WTC11 (cell line): Measurements from ENCODE around the gene ZNF683. TPM values are rescaled to one million over a fixed set of nuclear protein-coding genes. Genes with fewer than 3 reads are reported as not detected.
A peak's percentile ranks its signal among the peaks of the same experiment; 100 is the strongest.

Experiments
- ATAC-seq: fragments of 200-7000 bp; cut with Tn5 transposase; 2 replicates; pipeline ENCODE4 v1.10.0; 2021; ENCODE audit warnings: mild to moderate bottlenecking, moderate library complexity
- CTCF ChIA-PET: fragments of 300-600 bp; sonication (Branson Sonifier 250); formaldehyde crosslinking; loops from one replicate; lab custom pipeline; 2021; ENCODE audit warnings: antibody characterized with exemption; lab: Charles Lee
- POLR2A ChIA-PET: fragments of 350-600 bp; sonication (Branson Sonifier 250); formaldehyde crosslinking; loops from one replicate; lab custom pipeline; 2021; ENCODE audit warnings: antibody characterized with exemption; lab: Charles Lee
- DNase-seq: peaks from one replicate; pipeline ENCODE4 v3.0.0; 2021; ENCODE audit warnings: low spot score
- H3K27ac Mint-ChIP-seq: 2 replicates; pipeline ENCODE4 v1.8.0; 2021; ENCODE audit warnings: mixed read lengths
- H3K27me3 Mint-ChIP-seq: 2 replicates; pipeline ENCODE4 v1.8.0; 2021; ENCODE audit warnings: low read depth, mild to moderate bottlenecking, moderate library complexity, mixed read lengths
- H3K36me3 Mint-ChIP-seq: 2 replicates; pipeline ENCODE4 v1.8.0; 2021; ENCODE audit warnings: mixed read lengths
- H3K4me1 Mint-ChIP-seq: 2 replicates; pipeline ENCODE4 v1.8.0; 2022; ENCODE audit warnings: mixed read lengths
- H3K4me3 Mint-ChIP-seq: 2 replicates; pipeline ENCODE4 v1.8.0; 2021; ENCODE audit warnings: mild to moderate bottlenecking, moderate library complexity, mixed read lengths
- H3K9me3 Mint-ChIP-seq: 2 replicates; pipeline ENCODE4 v1.8.0; 2021; ENCODE audit warnings: mixed read lengths
- ARID4B ChIP-seq: sonication (generic); formaldehyde crosslinking; IDR thresholded peaks from 2 replicates; pipeline ENCODE4 v1.8.0; 2023; ENCODE audit warnings: missing genetic modification reagents, mild to moderate bottlenecking, borderline replicate concordance
- ATF2 ChIP-seq: sonication (generic); formaldehyde crosslinking; IDR thresholded peaks from 2 replicates; pipeline ENCODE4 v1.8.1; 2022; ENCODE audit warnings: low read depth, missing genetic modification reagents, borderline replicate concordance
- CTCF ChIP-seq: fragments of 200-600 bp; IDR thresholded peaks from 2 replicates; pipeline ENCODE4 v1.8.0; 2022; ENCODE audit warnings: antibody characterized with exemption
- E2F1 ChIP-seq: sonication (generic); formaldehyde crosslinking; IDR thresholded peaks from 2 replicates; pipeline ENCODE4 v1.8.0; 2022; ENCODE audit warnings: mild to moderate bottlenecking, missing genetic modification reagents
- ETV6 ChIP-seq: sonication (generic); formaldehyde crosslinking; IDR thresholded peaks from 2 replicates; pipeline ENCODE4 v1.8.1; 2022; ENCODE audit warnings: mild to moderate bottlenecking, missing genetic modification reagents
- FOXP1 ChIP-seq: sonication (generic); formaldehyde crosslinking; IDR thresholded peaks from 2 replicates; pipeline ENCODE4 v1.8.0; 2022; ENCODE audit warnings: missing genetic modification reagents, mild to moderate bottlenecking, moderate library complexity, borderline replicate concordance
- MAX ChIP-seq: sonication (generic); formaldehyde crosslinking; IDR thresholded peaks from 2 replicates; pipeline ENCODE4 v1.8.0; 2022; ENCODE audit warnings: mild to moderate bottlenecking, missing genetic modification reagents
- PRRX2 ChIP-seq: fragments of 250-450 bp; sonication (Bioruptor Pico); IDR thresholded peaks from 2 replicates; pipeline ENCODE4 v1.8.0; 2021; ENCODE audit warnings: mild to moderate bottlenecking
- SP1 ChIP-seq: sonication (generic); formaldehyde crosslinking; conservative IDR thresholded peaks from 2 replicates; pipeline ENCODE4 v1.8.1; 2022; ENCODE audit warnings: missing genetic modification reagents
- ZNF263 ChIP-seq: sonication (generic); formaldehyde crosslinking; IDR thresholded peaks from 2 replicates; pipeline ENCODE4 v1.8.1; 2022; ENCODE audit warnings: low read depth, mild to moderate bottlenecking, moderate library complexity, missing genetic modification reagents
- ZNF423 ChIP-seq: fragments of 250-450 bp; sonication (Bioruptor Pico); IDR thresholded peaks from 2 replicates; pipeline ENCODE4 v2.1.2; 2022; ENCODE audit warnings: mild to moderate bottlenecking, moderate library complexity
- total RNA-seq: library from RNA; stranded (reverse); gene quantifications from 3 replicates; pipeline ENCODE4 v1.2.3, GENCODE V29; 2021

The ZNF683 gene
- total RNA-seq, 1 experiment from 2014 or later: not detected

- peak overlapping the region; percentile 83 for H3K4me3 Mint-ChIP-seq
- H3K27ac Mint-ChIP-seq: no peak overlapping the region
- peak; percentile 59 for ATAC-seq
- no peaks in the 10 kb centered on the region for H3K36me3 Mint-ChIP-seq
- H3K4me1 Mint-ChIP-seq: peaks cover 41% of the 10 kb centered on the region
- peaks cover 43% of the 10 kb centered on the region for H3K27me3 Mint-ChIP-seq
- POLR2A ChIA-PET: interaction anchor here (0.6 to 1.1 kb wide), 3 partner anchors 50 to 1233 kb away, joined by 3 to 4 read pairs (median 3); partner anchors contain the start of gene LIN28A
- H3K9me3 Mint-ChIP-seq: no peaks in the 10 kb centered on the region
- CTCF ChIA-PET: interaction anchor here (0.7 to 3.6 kb wide), 13 partner anchors 13 to 183 kb away, joined by 3 to 30 read pairs (median 4); partner anchors contain the start of genes CATSPER4, CEP85, CNKSR1 and LIN28A
- TF ChIP-seq E2F1 (CRISPR knock-in tag): no peak
- no peak for TF ChIP-seq PRRX2
- peak; percentile 43 for TF ChIP-seq MAX (CRISPR knock-in tag)
- TF ChIP-seq FOXP1 (CRISPR knock-in tag): peak; percentile 64
- TF ChIP-seq ZNF263: no peak
- no peak for TF ChIP-seq CTCF
- no peak for TF ChIP-seq ATF2 (CRISPR knock-in tag)
- TF ChIP-seq ZNF423 (CRISPR knock-in tag): peak; percentile 71
- TF ChIP-seq ETV6 (CRISPR knock-in tag): peak; percentile 2; the same call in 1 of the 2 replicates
- TF ChIP-seq SP1 (CRISPR knock-in tag): peak; percentile 84; the same call in 1 of the 2 replicates
- 0 out of 2 replicates have a peak, but pooled peaks have one; percentile 40 for TF ChIP-seq ARID4B (CRISPR knock-in tag)
- TF ChIP-seq, all 79 proteins: peak for 6
- peak; percentile 86 for DNase-seq
Observed at GRCh38 chr1:26359981-26360806, 12.4 kb downstream of the ZNF683 start.
